ENCODE data around the gene FOXL3.

GRCh38 chr7:309586-310228 lies 19.7 kb downstream of the FOXL3 start:
- TF ChIP-seq, protein P1, sequence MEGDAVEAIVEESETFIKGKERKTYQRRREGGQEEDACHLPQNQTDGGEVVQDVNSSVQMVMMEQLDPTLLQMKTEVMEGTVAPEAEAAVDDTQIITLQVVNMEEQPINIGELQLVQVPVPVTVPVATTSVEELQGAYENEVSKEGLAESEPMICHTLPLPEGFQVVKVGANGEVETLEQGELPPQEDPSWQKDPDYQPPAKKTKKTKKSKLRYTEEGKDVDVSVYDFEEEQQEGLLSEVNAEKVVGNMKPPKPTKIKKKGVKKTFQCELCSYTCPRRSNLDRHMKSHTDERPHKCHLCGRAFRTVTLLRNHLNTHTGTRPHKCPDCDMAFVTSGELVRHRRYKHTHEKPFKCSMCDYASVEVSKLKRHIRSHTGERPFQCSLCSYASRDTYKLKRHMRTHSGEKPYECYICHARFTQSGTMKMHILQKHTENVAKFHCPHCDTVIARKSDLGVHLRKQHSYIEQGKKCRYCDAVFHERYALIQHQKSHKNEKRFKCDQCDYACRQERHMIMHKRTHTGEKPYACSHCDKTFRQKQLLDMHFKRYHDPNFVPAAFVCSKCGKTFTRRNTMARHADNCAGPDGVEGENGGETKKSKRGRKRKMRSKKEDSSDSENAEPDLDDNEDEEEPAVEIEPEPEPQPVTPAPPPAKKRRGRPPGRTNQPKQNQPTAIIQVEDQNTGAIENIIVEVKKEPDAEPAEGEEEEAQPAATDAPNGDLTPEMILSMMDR (conservative IDR thresholded peaks at IDR 0.05 in 1 of 2, IDR thresholded peaks at IDR 0.05 in 1 of 2; ENCODE audit: extremely low read depth in 1 of 2, insufficient read depth in 1 of 2, low read depth in 1 of 2, low read length in 2 of 2), result no peak
- TF ChIP-seq EZH2 (IDR thresholded peaks at IDR 0.05; ENCODE audit: borderline replicate concordance, low read length), result no peak

Measured in mammary epithelial cell (primary cell).